HL-60 (cell line): ENCODE measurements around the gene NDUFAF2.

Experiments
- CTCF ChIP-seq: IDR thresholded peaks from one replicate; pipeline ENCODE4 v1.5.1; 2011; ENCODE audit warnings: low read length, control low read depth, inconsistent platforms; ENCODE audit not compliant: insufficient read depth
- POLR2AphosphoS5 ChIP-seq: IDR thresholded peaks from 2 replicates; pipeline ENCODE4 v1.6.1; 2012; ENCODE audit warnings: low read depth

GRCh38 chr5:60955239-60955638, 10.2 kb downstream of the NDUFAF2 start:
- TF ChIP-seq CTCF, result no peak
- TF ChIP-seq POLR2AphosphoS5, result no peak
